Prostate gland (tissue), 2 donors: ENCODE results near the gene ABL1. TPM values are rescaled to one million over a fixed set of nuclear protein-coding genes. Genes with fewer than 3 reads are reported as not detected.

Experiments
- DNase-seq: peaks from one replicate; pipeline ENCODE4 v3.0.0-alpha.2; 2019; ENCODE audit warnings: low spot score
- H3K27ac ChIP-seq, 2 donors: fragments of 200-600 bp; sonication (generic); 2 replicates each; pipeline ENCODE4 v1.5.1; 2017 to 2019
- H3K27me3 ChIP-seq: fragments of 200-600 bp; sonication (generic); replicated peaks from 2 replicates; pipeline ENCODE4 v1.5.1; 2019; ENCODE audit not compliant: insufficient read depth
- H3K36me3 ChIP-seq, 2 donors: fragments of 200-600 bp; sonication (generic); 1 replicate in 1 of 2; 2 replicates in 1 of 2; pipeline versions ENCODE4 v1.5.1 to v1.8.1; 2017 to 2019
- H3K4me1 ChIP-seq: fragments of 200-600 bp; sonication (generic); replicated peaks from 2 replicates; pipeline ENCODE4 v1.5.1; 2019
- H3K4me3 ChIP-seq, 2 donors: fragments of 200-600 bp; sonication (generic); 2 replicates each; pipeline ENCODE4 v1.5.1; 2017 to 2019
- H3K9me3 ChIP-seq: fragments of 200-600 bp; sonication (generic); 2 replicates; pipeline ENCODE4 v1.5.1; 2017
- POLR2A ChIP-seq: fragments of 450-650 bp; IDR thresholded peaks from one replicate; pipeline ENCODE4 v1.6.1; 2016; ENCODE audit warnings: antibody characterized with exemption, mild to moderate bottlenecking
- POLR2AphosphoS5 ChIP-seq: sonication (generic); formaldehyde crosslinking; IDR thresholded peaks from one replicate; pipeline ENCODE4 v1.6.1; 2017; ENCODE audit warnings: antibody characterized with exemption
- WGBS: methylation state at CpG from one replicate; pipeline ENCODE4 v1.1.5; 2018; 5-methylcytosine and 5-hydroxymethylcytosine counted together
- intact Hi-C: fragments of 100-400 bp; cut with DNase I; formaldehyde crosslinking; loops from one replicate; pipeline ENCODE4 v1.14.2; 2022
- total RNA-seq, 2 donors: library from RNA; depleted of rRNA; stranded (reverse); fragments of >200 nt; gene quantifications; one replicate each; pipeline ENCODE4 v1.1.0, GENCODE V29; 2016
- TF ChIP-seq, protein P1 (sequence below), 4 experiments: fragments of 200-600 bp in 2 of 4; fragments of 450-650 bp in 2 of 4; sonication (generic) in 2 of 4; IDR thresholded peaks; 1 replicate in 3 of 4; 2 replicates in 1 of 4; pipeline ENCODE4 v1.5.1; 2016 to 2019; ENCODE audit warnings: antibody characterized with exemption in 4 of 4, mild to moderate bottlenecking in 2 of 4, moderate library complexity in 2 of 4

ABL1 gene
- 10 to 100 TPM; 48.2 to 73.4 TPM for total RNA-seq

DNA sequence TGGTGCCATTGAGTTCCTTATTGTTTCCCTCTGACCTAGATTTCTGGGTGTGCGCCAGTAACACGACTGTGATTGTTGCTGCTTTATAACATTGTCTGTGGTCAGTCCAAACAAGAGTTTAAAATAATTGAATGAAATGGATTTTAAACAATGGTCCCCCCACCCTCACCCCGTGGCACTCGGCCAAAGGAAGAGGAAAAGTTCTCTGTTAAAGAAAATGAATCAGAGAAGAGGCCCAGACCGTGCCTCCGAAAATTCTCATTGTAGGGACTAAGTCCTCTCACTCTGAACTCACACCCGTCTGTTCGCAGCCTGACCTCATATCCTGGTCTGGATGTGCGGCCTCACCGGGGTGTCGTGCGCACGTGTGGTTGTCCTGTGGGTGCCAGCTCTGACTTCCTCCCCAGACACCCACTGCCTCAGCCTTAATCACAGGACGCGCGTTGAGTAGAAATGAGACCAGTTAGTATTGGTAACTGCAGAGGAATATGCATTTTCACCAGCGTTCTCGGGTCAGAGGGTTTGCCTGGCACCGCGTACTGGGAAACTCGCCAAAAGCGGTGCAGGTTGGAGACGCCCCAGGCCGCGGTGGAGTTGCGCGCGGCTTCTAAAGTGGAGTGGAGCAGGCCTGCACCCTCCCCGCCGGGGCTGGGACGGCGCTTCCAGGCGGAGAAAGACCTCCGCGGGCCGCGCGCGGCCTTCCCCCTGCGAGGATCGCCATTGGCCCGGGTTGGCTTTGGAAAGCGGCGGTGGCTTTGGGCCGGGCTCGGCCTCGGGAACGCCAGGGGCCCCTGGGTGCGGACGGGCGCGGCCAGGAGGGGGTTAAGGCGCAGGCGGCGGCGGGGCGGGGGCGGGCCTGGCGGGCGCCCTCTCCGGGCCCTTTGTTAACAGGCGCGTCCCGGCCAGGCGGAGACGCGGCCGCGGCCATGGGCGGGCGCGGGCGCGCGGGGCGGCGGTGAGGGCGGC is at the start of gene ABL1:
Gene ABL1, plus strand, starts transcription at position 884 of the 966 bp plus-strand sequence. CDS start 193 bp downstream, outside the sequence.
- Histone ChIP-seq H3K36me3 (no peaks in the 10 kb centered on the region), H3K4me1 (peaks cover 11% of the 10 kb centered on the region), H3K27me3 (no peaks in the 10 kb centered on the region), H3K27ac (peak within 1 kb of the TSS; percentile 83 to 86), H3K9me3 (no peaks in the 10 kb centered on the region), H3K4me3 (peak within 1 kb of the TSS; percentile 34 to 58)
- intact Hi-C loops, result no loop called here
- WGBS, result 2% methylated on average over 48 of the region's 78 CpGs
- TF ChIP-seq, protein P1, sequence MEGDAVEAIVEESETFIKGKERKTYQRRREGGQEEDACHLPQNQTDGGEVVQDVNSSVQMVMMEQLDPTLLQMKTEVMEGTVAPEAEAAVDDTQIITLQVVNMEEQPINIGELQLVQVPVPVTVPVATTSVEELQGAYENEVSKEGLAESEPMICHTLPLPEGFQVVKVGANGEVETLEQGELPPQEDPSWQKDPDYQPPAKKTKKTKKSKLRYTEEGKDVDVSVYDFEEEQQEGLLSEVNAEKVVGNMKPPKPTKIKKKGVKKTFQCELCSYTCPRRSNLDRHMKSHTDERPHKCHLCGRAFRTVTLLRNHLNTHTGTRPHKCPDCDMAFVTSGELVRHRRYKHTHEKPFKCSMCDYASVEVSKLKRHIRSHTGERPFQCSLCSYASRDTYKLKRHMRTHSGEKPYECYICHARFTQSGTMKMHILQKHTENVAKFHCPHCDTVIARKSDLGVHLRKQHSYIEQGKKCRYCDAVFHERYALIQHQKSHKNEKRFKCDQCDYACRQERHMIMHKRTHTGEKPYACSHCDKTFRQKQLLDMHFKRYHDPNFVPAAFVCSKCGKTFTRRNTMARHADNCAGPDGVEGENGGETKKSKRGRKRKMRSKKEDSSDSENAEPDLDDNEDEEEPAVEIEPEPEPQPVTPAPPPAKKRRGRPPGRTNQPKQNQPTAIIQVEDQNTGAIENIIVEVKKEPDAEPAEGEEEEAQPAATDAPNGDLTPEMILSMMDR (IDR thresholded peaks at IDR 0.05), result peak in 1 of 4 experiments; percentile 6
- TF ChIP-seq POLR2A (peak; percentile 8), POLR2AphosphoS5 (peak; percentile 6)
- peak; percentile 52 for DNase-seq

DNA sequence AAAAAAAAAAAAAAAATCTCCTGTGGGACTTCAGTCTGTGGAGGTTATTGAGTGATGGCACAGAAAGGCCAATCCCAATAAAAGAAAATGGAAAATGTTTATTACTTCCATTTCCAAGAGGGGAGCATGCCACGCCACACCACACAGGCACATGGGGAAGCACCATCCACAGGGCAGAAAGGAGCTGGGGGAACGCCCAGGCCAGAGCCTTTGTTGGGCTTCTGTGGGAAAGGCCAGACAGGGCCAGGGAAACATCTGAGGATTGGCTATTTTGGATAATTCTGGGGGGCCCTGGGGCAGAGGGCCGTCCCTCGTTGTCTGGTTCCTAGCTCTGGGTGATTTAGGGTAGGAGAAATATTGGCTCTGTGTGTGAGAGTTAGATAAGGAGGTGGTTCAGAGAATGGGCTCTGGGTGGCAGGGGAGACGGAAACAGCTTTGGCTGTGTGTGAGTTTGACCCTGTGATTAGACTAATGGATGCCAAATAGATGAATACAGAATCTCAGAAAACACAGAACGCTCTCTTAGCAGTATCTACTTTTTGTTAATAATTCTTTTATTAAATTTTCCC is 49.0 kb upstream of the ABL1 start:
- no peak for TF ChIP-seq POLR2A
- TF ChIP-seq, protein P1 (IDR thresholded peaks at IDR 0.05), result no peak
- no peak for TF ChIP-seq POLR2AphosphoS5
- intact Hi-C loops, result no loop called here
- no peak for DNase-seq
- no peak overlapping the region for H3K4me3 ChIP-seq
- no peaks in the 10 kb centered on the region for H3K9me3 ChIP-seq
- H3K4me1 ChIP-seq, result no peaks in the 10 kb centered on the region
- WGBS, result 74% methylated on average over 6 of the region's 6 CpGs
- no peaks in the 10 kb centered on the region for H3K36me3 ChIP-seq
- no peaks in the 10 kb centered on the region for H3K27me3 ChIP-seq
- H3K27ac ChIP-seq, result no peak overlapping the region

DNA sequence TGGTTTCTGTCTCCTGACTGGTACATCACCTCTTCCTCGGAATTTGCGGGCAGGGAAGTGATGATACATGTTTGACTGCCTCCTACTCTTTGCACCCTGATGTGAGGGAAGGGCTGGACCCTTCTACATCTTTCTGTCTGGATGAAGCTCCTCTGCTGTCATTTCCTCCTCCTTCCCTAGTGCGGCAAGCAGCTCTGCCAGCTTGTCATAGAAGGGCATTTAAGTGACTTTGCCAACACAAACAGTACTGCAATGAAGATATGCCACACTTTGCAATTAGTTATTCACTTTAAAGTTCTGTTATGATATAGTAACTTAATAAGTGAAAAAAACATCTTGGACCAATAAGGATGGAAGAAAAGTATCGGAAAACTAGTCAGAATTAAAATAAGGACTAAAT is 48.5 kb upstream of the ABL1 start:
- intact Hi-C loops, result no loop called here
- H3K36me3 ChIP-seq, result no peaks in the 10 kb centered on the region

DNA sequence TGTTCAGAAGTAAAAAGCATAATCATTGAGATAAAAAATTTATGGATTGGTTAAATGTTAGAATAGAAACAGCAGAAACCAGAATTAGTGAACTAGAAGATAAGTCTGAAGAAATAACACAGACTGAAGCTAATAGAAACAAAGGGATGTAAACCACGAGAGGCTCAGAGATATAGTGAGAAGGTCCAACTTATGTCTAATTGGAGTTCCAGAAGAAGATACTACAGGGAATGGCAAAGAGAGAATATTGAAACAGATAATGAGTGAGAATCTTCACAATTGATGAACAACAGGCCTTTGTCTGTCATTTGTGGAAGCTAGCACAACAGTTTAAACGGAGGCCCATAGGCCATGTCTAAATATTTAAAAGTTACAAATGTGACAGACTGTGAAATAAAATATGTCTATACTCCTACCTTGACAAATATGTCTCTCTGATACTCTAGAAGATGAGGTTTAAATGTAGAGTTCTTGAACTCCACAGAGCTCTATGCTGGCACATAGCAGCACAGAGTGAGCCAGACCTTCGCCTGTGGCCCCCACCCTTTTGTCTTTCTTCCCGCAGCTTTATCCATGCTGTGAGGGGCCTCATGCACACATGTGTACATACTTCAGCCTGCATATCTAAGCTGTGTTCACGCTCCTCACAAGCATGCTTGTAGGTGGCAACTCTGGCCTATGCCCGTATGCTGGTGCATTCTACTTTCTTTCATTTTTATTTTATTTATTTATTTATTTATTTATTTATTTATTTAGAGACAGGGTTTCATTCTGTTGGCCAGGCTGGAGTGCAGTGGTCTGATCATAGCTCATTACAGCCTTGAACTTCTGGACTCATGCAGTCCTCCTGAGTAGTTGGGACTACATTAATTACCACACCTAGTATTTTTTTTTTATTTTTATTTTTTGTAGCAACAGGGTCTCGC is 45.0 kb upstream of the ABL1 start:
- Histone ChIP-seq H3K4me1 (no peaks in the 10 kb centered on the region), H3K27ac (no peak overlapping the region), H3K27me3 (no peaks in the 10 kb centered on the region), H3K9me3 (no peaks in the 10 kb centered on the region), H3K4me3 (no peak overlapping the region), H3K36me3 (no peaks in the 10 kb centered on the region)
- DNase-seq, result no peak
- TF ChIP-seq, protein P1 (IDR thresholded peaks at IDR 0.05), result no peak
- TF ChIP-seq POLR2AphosphoS5 (no peak), POLR2A (no peak)
- intact Hi-C loops, result no loop called here
- 96% methylated on average over 7 of the region's 7 CpGs for WGBS

More for the DNA sequence above, 48.5 kb upstream of the ABL1 start:
- 66% methylated on average over 4 of the region's 4 CpGs for WGBS
- TF ChIP-seq POLR2A (no peak), POLR2AphosphoS5 (no peak)
- TF ChIP-seq, protein P1 (IDR thresholded peaks at IDR 0.05), result no peak
- Histone ChIP-seq H3K9me3 (no peaks in the 10 kb centered on the region), H3K4me3 (no peak overlapping the region), H3K27me3 (no peaks in the 10 kb centered on the region), H3K27ac (no peak overlapping the region), H3K4me1 (no peaks in the 10 kb centered on the region)
- no peak for DNase-seq
